ENCODE results near the gene POFUT2.

DNA sequence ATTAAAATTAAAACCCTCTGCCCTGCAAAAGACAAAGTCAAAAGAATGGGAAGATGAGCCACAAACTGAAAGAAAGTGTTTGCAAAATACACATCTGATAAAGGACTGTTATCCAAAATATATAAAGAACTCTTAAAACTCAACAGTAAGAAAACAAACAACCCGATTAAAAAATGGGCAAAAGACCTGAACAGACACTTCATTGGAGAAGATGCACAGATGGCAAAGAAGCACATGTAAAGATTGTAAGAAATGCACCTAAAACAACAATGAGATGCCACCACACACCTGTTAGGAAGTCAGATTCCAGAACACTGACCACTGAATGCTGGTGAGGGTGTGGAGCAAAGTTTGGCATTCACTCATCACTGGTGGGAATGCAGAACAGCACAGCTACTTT is 24.6 kb upstream of the POFUT2 start:
- TF ChIP-seq CTCF (IDR thresholded peaks at IDR 0.05), result no peak
- TF ChIP-seq POLR2A (IDR thresholded peaks at IDR 0.05), result no peak
